Fibroblast of skin of back (primary cell): ENCODE results near the gene KCNMA1.
A peak's percentile ranks its signal among the peaks of the same experiment; 100 is the strongest.

Experiments used
- DNase-seq: peaks from one replicate; pipeline ENCODE4 v3.0.0-alpha.2; 2013

Gene KCNMA1

DNA sequence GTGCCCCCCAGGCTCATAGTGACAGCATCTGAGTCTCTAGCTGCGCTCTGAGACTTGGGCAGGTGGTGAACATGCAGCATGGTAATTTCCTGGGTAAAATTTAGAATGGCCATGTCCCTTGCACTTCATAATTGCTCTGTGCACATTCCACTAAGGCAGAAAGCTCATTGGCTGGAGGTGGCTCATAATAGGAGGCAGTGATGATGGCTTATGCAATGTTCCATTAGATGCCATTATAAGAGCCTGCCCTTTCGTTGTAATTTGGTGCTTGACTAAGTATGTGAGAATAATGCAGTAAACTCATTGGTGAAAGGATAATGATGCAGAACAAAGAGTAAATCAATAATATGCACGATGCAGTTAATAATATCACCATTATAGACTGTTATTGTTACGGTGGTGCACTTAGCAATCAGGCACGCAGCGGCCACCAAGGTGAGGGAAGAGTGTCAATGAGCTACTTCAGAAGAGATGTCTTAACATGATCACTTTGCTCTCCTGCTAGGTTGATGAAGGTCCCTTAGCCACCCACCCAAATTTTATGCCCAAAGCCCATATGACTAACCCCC, 545.9 kb downstream of the KCNMA1 start:
- DNase-seq: no peak

- no peak for DNase-seq
Measured at GRCh38 chr10:77090381-77091356, 546.9 kb downstream of the KCNMA1 start.

DNA sequence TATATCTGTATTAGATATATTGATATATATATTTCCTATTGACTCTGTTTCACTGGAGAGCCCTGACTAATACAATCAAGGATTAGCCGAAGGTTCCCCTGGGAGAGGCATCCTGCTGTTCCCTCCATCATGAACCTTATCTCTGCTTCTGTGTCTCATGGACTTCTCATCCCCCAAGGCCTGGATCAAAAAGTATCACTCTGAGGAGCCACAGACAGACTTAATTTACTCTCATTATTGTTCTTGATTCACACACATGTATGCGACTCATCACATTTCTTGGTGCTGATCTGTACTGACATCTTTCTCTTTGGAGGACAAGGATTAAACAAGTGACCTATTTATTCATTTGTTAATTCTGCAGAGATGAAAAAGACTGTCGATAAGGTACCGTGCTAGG, 550.2 kb downstream of the KCNMA1 start:
- DNase-seq: peak; percentile 72

GRCh38 chr10:77086081-77086480, 551.5 kb downstream of the KCNMA1 start:
- DNase-seq: no peak

- DNase-seq: no peak
Measured at GRCh38 chr10:77085344-77085743, 552.3 kb downstream of the KCNMA1 start.

- DNase-seq: no peak
Measured at GRCh38 chr10:77084431-77085144, 553.0 kb downstream of the KCNMA1 start.

DNA sequence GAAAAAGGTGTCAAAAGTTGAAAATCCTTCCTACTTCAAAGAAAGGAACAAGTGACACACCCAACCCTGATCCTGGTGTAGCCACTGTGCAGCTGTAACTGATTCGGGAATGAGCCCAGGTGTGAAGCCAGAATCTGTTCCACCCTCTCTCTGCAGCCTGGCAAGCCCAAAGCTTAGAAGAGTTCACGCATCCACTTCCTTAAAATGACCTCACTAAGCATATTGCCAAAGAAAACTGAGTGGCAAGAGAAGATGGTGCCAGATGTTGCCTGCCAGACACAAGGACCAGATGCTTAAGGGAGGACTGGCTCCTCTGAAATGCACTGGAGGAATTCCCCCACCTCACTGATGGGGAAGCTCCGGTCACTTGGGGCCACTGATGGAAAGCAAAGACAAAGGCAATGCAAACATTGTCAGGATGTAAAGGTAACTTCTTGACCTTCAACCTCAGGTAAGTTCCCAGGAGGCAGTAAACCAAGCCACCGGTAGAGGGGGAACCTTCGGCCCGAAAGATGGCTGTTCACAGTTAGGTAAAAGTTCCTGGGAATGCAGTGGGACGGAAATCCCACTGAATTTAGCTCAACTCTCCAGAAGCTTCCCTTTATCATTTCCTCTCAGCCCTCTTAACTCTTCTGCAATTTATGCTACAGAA, 554.9 kb downstream of the KCNMA1 start:
- peak; percentile 11 for DNase-seq

DNA sequence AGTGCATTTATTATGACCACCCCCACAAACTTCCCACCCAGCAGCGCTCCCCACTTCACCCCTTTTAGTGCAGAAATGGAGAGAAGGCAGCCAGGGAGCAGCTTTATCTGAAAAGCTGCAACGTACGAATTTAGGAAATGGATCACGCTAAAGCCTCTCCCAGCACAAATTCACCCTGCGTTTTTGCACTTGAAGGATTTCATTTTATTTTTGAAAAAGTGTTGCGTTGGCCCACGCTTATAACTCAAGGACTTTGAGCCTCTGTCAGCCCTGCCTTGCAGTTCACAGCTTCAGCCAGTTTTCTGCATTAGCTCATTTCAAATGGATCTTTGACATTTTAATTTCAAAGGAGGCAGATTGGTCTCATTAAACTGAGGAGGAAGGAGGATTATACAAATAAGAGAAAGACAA, 556.1 kb downstream of the KCNMA1 start:
- DNase-seq: no peak

DNA sequence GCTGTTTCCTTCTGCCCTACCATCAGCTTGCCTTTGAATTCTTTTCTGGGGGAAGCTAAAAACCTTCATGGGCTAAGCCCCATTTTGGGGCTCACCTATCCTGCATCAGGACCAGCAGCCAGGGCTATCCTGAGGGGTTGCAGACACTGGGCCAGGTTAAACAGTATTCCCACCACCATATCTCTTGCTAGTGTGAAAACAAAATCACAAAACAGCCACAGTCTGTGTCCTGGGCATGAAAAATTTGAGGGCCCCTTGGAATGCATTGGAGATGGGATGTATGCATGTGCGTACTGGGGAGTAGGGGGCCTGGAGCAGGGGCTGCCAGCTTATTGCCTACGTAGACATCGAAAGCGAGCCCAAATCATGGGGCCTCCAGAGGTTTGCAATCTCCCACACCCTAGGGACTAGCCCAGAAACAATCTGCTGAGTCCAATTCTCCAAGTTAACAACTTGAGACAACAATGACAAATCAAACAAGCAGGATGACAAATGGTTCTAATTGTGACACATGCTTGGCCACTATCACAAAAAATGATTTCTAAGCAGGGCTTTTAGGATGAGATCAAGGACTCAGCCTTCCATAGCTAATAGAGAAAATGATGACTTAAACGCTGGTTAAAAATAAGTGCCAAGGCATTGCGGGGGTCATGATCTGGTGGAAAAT, 557.1 kb downstream of the KCNMA1 start:
- peak; percentile 41 for DNase-seq

DNA sequence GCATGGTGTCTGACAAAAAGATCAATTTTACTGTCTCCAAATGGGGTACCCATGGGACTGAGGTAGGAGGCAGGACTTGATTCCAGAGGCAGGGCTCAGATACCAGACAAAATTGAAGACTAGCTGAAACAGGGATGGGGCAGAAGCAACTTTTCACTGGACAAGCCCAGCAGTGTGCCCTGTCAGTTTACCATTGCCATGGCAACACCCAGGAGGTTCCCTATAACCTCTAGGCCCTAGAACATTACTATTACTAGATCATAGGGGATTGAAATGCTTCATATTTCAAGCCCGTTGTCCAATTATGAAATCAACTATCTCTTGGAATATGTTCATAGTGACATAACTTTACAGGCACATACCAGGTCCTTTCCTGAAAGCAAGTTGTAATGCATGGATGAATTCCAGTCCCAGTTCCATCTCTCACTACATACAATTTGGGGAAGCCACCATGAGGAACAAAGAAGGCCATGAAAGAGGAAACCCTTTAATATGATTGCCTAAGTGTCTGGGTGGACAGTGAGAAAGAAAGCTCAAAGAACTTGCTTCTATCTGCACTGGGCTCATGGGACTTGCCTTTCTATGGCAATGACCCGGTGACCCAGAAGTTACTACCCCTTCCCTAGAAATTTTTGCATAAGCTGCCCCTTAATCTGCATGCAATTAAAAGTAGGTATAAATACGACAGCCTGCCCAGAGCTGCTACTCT, 557.9 kb downstream of the KCNMA1 start:
- no peak for DNase-seq

- DNase-seq: no peak
Measured at GRCh38 chr10:77077316-77077945, 560.2 kb downstream of the KCNMA1 start.

DNA sequence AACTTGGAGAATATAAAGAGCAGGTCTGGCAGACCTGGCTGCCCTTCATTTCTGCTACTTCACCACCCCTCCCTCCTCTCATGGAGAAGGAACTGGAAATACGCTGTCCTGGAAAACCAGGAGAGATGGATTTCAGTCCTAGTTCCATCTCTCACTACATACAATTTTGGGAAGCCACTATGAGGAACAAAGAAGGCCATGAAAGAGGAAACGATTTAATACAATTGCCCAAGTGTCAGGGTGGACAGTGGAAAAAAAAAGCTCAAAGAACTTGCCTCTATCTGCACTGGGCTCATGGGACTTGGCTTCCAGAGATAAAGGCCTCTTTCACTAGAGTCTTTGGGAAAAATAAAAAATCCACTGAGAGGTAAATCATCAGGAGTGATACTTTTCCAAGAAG, 561.7 kb downstream of the KCNMA1 start:
- DNase-seq: no peak

DNA sequence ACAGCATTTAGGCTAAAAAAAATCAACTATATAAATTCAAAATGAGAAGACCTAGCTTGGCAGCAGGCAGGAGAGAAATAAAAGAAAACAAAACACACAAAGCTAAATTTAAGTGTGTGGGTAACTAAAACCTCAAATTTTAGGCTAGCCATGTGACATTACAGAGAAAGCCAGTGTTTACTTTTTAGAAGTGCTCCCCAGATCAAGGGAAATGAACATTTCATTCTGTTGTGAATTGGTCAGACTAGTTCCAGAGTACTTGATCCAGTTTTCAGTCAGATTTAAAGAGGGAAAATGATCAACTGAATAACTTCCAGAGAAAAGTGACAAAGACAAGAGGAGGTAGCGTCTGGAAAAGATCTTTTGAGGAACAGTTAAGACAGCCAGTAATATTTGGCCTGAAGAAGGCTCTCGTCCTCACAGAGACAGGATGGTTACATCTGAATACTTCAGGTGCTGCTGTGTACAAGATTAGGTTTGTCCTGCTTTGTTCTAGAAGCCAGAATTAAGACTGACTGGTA, 563.4 kb downstream of the KCNMA1 start:
- no peak for DNase-seq

GRCh38 chr10:77073663-77073960, 564.0 kb downstream of the KCNMA1 start:
- DNase-seq: no peak

GRCh38 chr10:77072836-77073662, 564.6 kb downstream of the KCNMA1 start:
- DNase-seq: no peak

DNA sequence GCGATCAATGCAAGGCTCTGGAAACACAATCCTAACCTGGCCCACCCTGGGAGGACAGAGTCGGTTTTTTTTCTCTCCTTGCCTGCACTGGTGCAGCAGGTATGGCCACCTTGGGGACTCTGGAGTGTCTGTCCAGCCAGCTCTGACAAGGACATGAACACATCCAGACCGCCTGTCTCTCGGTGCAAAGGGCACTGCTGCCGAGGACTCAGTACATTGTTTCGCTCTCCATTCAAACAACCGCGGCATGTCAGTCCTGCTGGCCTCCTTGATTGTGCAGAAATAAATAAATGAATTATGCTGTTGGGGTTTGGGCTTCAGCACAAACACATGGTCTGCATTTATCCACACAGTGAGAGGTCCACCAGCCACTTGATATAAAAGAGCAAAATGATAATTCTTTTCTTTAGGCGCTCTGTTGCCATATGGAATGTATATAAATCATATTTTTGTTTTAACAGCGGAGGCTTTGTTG, 565.2 kb downstream of the KCNMA1 start:
- no peak for DNase-seq

- no peak for DNase-seq
Measured at GRCh38 chr10:77071956-77072355, 565.7 kb downstream of the KCNMA1 start.

GRCh38 chr10:77071001-77071511, 566.6 kb downstream of the KCNMA1 start:
- no peak for DNase-seq

GRCh38 chr10:77070346-77070745, 567.3 kb downstream of the KCNMA1 start:
- DNase-seq: no peak

DNA sequence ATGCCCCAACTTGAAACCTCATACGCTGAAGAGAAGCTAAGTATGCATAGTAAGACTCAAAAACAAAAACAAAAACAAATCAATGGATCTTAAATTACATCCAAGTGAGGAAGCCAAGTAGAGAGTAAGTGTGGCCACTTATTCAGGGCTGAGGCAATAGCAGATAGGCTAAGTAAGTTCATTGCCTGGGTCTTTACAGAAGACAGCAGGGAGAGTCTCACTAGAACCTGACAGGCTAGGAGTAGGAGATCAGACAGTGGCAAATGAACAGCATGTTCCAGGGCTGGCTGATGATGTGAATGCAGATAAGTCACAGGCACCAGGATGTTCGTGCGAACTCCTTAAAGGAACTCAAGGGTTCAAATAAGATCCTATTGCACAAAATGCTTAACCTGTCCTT, 568.6 kb downstream of the KCNMA1 start:
- no peak for DNase-seq
